Body of pancreas (tissue), 4 donors: Measurements from ENCODE around the gene NLRP5.

Experiments used
- CTCF ChIP-seq, 7 experiments: fragments of 450-650 bp in 4 of 7; fragments of 200-600 bp in 3 of 7; sonication (generic) in 3 of 7; IDR thresholded peaks; one replicate each; pipeline ENCODE4 v1.5.1; 2016 to 2019; ENCODE audit warnings: antibody characterized with exemption in 7 of 7
- POLR2A ChIP-seq, 3 donors: fragments of 450-650 bp; IDR thresholded peaks; one replicate each; pipeline ENCODE4 v1.6.1; 2016; ENCODE audit warnings: antibody characterized with exemption in 3 of 3, mild to moderate bottlenecking in 2 of 3

- TF ChIP-seq POLR2A (IDR thresholded peaks at IDR 0.05): no peak
- no peak for TF ChIP-seq CTCF (IDR thresholded peaks at IDR 0.05)
Measured at GRCh38 chr19:55958356-55958755, 28.2 kb upstream of the NLRP5 start.
